NB4 (cell line): Measurements from ENCODE around the gene SAMD13.

ENCODE experiments used
- CTCF ChIP-seq: IDR thresholded peaks from one replicate; pipeline ENCODE4 v1.5.1; 2012; ENCODE audit warnings: low read depth, low read length
- MYC ChIP-seq: IDR thresholded peaks from 2 replicates; pipeline ENCODE4 v1.6.1; 2011; ENCODE audit warnings: low read depth, low read length
- POLR2A ChIP-seq: IDR thresholded peaks from 2 replicates; pipeline ENCODE4 v1.6.1; 2011; ENCODE audit warnings: mild to moderate bottlenecking; ENCODE audit not compliant: insufficient read length; ENCODE audit errors: extremely low read depth
- TF ChIP-seq, protein P1 (sequence below): IDR thresholded peaks from 2 replicates; pipeline ENCODE4 v1.6.1; 2011; ENCODE audit warnings: low read depth, low read length

DNA sequence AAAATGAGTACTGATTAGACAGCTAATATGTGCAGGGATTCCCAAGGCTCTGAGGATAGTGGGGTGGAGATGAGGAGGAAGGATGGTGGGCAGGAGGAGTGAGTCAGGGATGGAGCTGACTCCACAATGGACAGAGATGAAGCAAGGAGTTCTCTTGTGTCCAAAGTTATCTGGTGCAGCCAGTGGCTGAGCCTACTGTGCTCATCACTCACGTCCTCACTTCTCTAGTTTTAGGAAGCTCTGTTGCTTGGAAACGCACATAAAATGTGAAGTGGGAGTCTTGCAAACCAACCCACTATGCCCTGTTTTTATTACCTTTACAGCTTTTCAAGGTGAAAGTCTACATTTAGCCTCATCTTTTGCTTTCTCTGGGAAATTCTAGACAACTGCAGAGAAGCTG is 36.5 kb upstream of the SAMD13 start:
- TF ChIP-seq POLR2A (no peak), CTCF (no peak), MYC (no peak)
- TF ChIP-seq, protein P1, sequence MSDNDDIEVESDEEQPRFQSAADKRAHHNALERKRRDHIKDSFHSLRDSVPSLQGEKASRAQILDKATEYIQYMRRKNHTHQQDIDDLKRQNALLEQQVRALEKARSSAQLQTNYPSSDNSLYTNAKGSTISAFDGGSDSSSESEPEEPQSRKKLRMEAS, result no peak
